Right lung (tissue), 5 donors: ENCODE data around the gene TAGLN2. TPM values are rescaled to one million over a fixed set of nuclear protein-coding genes. Genes with fewer than 3 reads are reported as not detected.

Experiments used
- DNase-seq, 2 donors: peaks; one replicate each; pipeline ENCODE4 v3.0.0-alpha.2; 2013
- polyA plus RNA-seq, 5 donors: library from polyadenylated mRNA; unstranded; fragments of 120-200 nt; gene quantifications; one replicate each; pipeline versions ENCODE4 v1.2.1 to v1.2.3, GENCODE V29; 2013; ENCODE audit warnings: inconsistent platforms in 1 of 5, low replicate concordance in 1 of 5; ENCODE audit not compliant: insufficient read length in 5 of 5, insufficient read depth in 1 of 5

The TAGLN2 gene
- polyA plus RNA-seq, 5 donors: 255 to 529 (median 315) TPM

DNA sequence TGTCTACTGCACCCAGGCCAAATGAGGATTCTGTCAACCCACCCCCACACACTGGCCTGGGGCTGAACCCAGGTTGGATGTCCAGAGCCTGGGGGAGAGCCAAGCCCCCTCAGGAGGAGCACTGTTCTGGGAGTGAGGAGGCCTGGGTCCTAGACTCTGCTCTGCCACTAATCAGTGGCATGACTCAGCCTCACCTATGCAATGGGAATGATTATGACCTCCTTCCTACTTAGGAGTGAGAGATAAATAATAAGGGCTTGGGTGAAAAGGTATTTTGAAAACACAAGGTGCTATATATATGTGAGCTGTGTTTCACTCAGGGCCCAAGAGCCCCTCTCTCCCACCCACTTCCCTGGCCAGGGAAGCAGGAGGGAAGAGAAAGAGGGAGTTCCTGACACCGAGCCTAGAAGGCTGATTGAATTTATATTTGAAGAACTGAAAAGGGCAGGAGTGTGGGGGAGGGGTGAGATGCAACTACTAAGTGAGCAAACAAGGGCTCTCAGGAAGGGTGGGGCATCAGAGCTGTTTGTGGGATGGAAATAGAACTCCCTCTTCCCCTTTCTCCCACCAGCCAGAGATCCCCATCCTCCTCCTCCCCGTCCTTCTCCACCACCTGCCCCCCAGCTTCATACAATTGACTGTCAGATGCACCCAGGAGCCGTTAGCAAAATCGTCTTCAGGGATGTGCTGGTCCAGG lies 11.9 kb upstream of the TAGLN2 start:
- DNase-seq: no peak

DNA sequence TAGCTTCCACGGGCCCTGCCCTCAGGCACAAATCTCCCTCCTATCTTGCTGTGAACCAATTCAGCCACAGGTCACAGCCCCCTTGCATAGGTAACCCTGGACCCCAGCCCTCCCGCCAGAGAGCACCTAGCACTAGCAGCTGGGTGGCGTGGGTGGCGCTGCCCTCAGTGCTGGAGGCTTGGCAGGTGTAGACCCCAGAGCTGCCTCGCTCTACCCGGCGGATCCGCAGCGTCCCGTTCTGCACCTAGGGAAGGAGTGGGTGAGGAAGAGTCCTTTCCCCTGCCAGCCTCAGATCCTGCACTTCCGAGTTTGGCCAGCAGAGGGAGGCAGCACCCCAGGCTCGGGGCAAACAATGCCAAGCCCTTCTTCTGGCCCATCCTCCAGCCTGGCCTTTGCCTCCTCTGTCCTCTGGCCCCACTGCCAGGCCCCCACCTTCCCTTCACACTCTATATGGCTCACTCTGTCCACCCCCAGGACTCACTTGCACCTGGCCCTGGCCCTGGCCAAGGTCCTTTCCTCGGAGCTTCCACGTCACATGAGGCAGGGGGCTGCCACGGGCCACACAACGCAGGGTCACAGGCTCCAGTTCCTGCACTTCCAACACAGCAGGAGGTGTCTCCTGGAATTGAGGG lies 11.1 kb upstream of the TAGLN2 start:
- DNase-seq: peak in 1 of 2 donors; percentile 51

DNA sequence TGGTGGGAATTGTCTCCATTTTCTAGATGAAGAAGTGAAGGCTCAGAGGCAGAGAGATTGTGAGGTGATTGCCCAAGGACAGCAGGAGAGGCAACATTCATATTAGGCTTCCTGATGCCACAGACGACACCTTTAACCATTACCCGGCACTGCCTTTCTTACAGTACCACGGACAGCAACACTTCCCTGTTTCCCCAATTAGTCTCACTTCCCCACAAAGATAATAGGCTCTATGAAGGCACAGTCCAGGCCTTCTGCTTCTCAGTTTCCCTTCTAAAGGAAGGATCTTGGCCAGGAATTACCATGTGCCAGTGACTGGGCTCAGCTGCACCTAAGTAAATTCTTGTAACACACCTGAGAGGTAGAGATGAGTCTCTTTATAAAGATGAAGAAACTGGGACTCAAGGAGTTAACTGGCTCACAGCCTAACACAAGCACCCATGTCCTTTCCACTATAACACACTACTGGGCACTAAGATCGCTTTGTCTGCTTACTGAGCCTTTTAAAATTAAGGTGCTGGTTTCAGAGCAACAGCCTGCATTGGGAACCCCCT lies 10.5 kb upstream of the TAGLN2 start:
- DNase-seq: no peak

- DNase-seq: no peak
Observed at GRCh38 chr1:159935305-159935704, 10.0 kb upstream of the TAGLN2 start.

GRCh38 chr1:159934136-159935039 lies 9.1 kb upstream of the TAGLN2 start:
- DNase-seq: no peak

DNA sequence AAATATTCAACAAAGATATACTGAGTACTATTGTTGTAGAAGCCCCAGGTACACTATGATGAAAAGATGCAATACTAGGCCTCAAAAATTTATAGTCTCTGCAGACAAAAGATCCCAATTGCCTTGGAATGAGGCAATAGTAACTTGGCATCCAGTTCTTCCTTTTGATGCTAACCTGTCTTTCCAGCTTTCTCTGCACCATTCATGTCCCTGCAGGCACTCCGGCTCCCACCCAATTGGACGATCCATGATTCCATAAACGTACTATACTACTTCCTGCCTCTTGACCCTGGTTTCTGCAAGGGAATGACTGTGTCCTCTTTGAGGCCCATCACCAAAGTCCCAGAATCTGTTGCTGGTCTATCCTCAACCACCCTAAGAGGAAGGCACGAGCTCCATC lies 8.0 kb upstream of the TAGLN2 start:
- DNase-seq: no peak

DNA sequence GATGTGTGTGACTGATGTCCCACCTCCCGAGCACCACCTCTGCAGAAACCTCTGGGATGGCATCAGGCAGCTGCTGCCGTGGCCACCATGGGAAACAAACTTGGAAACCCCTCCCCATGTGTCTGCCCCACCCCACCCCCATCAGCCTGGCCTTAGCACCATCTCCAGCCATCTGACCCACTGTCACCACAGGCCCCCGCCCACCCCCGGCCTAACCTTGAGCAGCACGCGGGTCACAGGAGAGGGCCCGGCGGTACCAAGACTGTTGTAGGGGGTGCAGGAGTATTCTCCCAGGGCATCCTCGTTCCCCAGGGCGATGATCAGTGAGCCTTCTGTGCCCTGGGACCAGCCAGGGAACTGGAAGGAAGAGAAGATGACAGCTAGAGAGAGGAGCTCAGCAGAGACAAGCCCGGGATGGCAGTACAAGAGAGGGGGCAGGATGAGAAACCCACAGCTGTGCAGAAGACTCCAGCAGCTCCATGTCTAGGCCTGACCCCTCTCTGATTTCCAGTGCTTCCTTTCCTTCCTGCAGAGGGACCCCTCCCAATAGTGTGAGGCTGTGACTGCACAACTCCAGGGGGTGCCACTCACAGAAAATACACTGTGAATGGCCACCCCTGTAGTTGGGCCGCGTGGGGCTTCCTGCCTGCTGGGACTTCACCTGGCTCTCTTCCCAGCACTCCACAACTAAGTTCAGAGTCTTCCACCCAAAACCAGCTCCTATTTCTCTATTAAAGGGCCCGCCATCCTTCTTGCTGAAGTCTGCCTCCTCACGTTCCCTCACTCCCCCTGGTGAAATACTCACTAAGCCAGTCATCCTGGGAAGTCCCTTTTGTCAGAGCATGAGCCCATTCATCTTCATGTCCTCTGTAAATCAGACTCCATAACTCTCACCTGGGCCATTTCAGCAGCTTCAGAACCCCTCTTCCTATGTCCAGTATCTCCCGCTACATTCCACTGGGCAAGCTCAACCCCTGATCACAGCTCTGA lies 7.3 kb upstream of the TAGLN2 start:
- DNase-seq: no peak

DNA sequence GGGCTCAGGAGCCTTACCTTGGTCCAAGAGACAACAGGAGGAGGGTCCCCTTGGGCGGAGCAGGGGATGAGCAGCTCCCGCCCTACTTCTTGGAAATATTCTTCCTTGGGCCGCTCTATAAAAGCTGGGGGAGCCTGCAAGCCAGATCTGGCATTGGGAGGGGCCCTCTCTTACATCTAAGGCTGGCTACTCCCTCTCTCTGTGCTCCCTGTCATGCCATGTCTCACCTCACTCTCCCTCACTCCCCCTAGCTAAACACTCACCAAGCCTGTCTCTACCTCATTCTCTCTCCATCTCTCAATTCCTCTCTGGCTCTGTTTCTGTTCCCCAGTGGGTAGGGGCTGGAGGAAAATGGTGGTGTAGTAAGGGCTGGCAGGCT lies 6.5 kb upstream of the TAGLN2 start:
- DNase-seq: no peak

DNA sequence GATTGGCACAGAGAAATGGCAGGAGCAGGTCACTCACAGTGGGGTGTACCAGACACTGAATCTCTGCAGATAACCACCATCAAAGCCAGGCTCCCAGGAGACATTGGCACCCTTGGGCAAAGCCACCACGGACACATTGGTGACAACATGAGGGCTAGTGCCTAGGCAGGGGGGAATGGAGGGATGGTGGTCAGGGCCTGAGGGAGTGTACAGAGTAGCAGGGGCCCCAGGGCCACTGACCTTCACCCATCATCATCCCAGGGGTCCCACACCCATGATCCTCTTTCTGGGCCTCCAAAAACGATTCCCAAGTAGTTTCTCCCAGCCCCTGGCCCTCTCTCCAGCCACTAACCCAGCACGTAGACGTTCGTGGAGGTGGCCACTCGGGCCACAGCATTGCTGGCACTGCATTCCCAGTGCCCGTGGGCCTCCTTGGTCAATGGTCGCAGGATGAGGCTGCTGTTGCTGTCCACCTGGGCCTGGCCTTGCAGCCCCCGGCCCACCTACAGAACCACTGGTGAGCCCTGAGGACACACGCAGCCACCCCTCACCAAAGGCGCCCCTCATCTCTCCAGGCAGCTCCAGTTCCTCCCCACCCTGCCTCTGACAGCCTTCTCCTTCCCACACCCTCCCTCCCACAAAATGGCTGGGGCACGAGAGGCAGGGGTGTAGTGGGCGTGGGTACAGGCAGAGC lies 5.9 kb upstream of the TAGLN2 start:
- DNase-seq: no peak

DNA sequence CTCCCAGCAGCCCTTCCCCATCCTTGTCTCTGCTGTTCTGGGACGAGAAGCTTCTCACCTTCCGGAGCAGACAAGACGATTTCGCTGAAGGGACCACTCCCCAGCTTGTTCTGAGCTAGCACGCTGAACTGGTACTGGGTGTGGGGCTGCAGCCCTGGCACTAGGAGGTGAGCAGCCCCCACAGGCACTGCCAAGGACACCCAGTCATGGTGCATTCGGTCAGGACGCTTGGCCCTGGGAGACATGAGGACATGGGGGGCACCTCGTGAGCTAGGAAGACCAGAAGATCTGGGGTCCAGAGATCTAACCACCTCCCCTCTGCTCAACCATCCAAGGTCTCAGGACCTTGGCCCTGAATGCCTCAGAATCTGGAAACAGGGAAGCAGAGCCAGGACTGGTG lies 5.3 kb upstream of the TAGLN2 start:
- no peak for DNase-seq

DNA sequence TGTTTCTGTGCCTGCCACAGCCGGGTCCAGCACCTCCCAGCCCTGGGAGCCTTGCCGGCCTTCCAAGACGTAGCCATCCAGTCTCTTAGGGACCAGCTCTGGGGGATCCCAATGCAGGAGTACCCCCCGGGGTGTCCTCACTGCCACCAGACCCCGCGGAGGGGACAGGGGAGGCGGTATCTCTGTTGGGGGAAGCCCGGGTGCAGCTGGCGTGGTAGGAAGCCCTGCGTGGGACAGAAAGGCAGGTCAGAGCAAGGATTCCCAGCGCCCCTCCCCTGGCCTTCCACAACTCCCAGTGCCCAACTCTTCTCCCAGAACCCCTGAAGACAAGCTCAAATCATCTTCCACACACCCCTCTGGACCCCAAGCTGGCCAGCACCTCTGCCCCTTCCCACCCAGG lies 4.9 kb upstream of the TAGLN2 start:
- DNase-seq: no peak

GRCh38 chr1:159929155-159930051 lies 4.1 kb upstream of the TAGLN2 start:
- no peak for DNase-seq

GRCh38 chr1:159928491-159929050 lies 3.3 kb upstream of the TAGLN2 start:
- no peak for DNase-seq

DNA sequence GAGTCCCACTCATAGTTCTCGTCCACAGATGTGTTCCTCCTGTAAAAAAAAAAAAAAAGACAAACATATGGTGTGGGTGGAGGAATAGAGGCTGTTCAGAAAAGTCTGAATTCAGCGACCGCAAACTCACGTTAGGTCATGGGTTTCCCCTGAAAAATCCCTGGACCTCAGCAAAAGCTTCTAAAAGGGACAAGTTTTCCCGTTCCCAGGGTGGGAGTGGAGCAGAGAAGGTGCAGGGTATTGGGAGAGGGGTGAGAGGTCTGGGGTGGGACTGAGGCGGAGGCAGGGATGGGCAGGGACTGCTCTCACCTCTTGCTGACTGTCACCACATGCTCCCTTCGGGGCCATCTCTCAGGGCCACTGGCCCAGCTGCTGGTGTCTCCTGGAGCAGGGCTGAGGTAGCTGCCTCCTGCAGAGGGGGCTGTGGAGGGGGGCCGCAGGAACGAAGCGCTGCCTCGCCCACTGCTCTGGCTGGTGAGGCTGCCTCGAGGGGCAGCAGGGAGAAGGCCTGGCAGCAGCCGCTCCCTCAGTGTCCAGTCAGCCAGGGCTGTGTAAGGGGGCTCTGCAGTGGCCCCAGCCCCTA lies 2.6 kb upstream of the TAGLN2 start:
- no peak for DNase-seq

- DNase-seq: no peak
Observed at GRCh38 chr1:159927211-159927848, 2.0 kb upstream of the TAGLN2 start.

- DNase-seq: no peak
Observed at GRCh38 chr1:159925719-159926078, 392 bp upstream of the TAGLN2 start.

GRCh38 chr1:159924025-159924790 lies 1.1 kb downstream of the TAGLN2 start:
- DNase-seq: peak; percentile 77 to 78
